Left lung (tissue), 10 donors: ENCODE data around the gene LRRC10B. TPM values are rescaled to one million over a fixed set of nuclear protein-coding genes. Genes with fewer than 3 reads are reported as not detected.

ENCODE experiments used
- ATAC-seq: fragments of 200-7000 bp; cut with Tn5 transposase; one replicate; pipeline ENCODE4 v1.9.1; 2020; ENCODE audit warnings: moderate library complexity
- DNase-seq, 4 donors: peaks; one replicate each; pipeline ENCODE4 v3.0.0-alpha.2; 2013 to 2020
- H3K27ac ChIP-seq, 2 donors: fragments of 200-600 bp; sonication (generic) in 1 of 2; one replicate each; pipeline versions ENCODE4 v1.5.0 to v1.8.0; 2020 to 2021
- H3K27me3 ChIP-seq, 2 donors: fragments of 200-600 bp; sonication (generic) in 1 of 2; one replicate each; pipeline versions ENCODE4 v1.5.0 to v1.8.0; 2020 to 2021
- H3K36me3 ChIP-seq, 2 donors: fragments of 200-600 bp; sonication (generic) in 1 of 2; one replicate each; pipeline versions ENCODE4 v1.5.0 to v1.8.0; 2020 to 2021
- H3K4me1 ChIP-seq, 2 donors: fragments of 200-600 bp; one replicate each; pipeline ENCODE4 v1.8.0; 2021
- H3K4me3 ChIP-seq, 2 donors: fragments of 200-600 bp; sonication (generic) in 1 of 2; one replicate each; pipeline versions ENCODE4 v1.5.0 to v1.8.0; 2020 to 2021; ENCODE audit warnings: mild to moderate bottlenecking in 1 of 2
- H3K9me3 ChIP-seq, 2 donors: fragments of 200-600 bp; sonication (generic) in 1 of 2; one replicate each; pipeline versions ENCODE4 v1.5.0 to v1.8.0; 2020 to 2021
- intact Hi-C, 2 donors: fragments of 100-400 bp; cut with DNase I; formaldehyde crosslinking; loops; one replicate each; pipeline versions ENCODE4 v1.11.2 to v1.14.2; 2022
- polyA plus RNA-seq, 6 donors: library from polyadenylated mRNA; unstranded; fragments of 120-200 nt; gene quantifications; one replicate each; pipeline ENCODE4 v1.2.1, GENCODE V29; 2013; ENCODE audit not compliant: insufficient read length in 6 of 6
- total RNA-seq, 2 donors: library from RNA; stranded (reverse); fragmentation: NEBNext Ultra II Directional; extraction: Animal tissue kit (Norgen Biotek cat#: 25700); gene quantifications; one replicate each; pipeline ENCODE4 v1.2.1, GENCODE V29; 2021
- TF ChIP-seq, protein P1 (sequence below), 2 donors: fragments of 200-600 bp; sonication (generic) in 1 of 2; IDR thresholded peaks; one replicate each; pipeline versions ENCODE4 v1.5.0 to v1.8.0; 2021; ENCODE audit warnings: antibody characterized with exemption in 2 of 2
- donor health status: DM: no; HTN: yes; CAD: no.
- donor health status: DM: no; HTN: no; CAD: no.

LRRC10B gene
- total and polyA plus RNA-seq, 8 donors, result 0.29 to 5.5 (median 1.9) TPM

DNA sequence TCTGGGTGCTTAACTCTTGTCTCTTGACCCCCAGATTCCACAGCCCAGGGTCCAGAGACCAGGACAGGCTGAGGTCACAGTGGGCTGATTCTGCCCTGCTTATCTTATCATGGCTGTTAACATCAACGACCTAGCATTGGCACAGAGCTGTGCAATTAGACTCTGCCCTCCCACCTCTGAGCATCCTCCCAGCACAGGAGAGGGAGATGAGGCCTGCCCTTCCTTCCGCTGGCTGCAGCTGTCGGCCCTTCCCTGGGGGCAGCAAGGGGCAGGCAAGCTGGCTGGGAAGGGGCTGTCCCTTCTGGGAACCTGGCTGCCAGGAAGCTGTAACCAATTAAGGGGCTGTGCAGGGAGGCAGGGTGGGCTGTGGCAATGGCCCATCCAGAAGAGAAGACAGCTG is 22.5 kb downstream of the LRRC10B start:
- H3K27ac ChIP-seq, result no peak overlapping the region
- no peaks in the 10 kb centered on the region for H3K27me3 ChIP-seq
- no peaks in the 10 kb centered on the region for H3K9me3 ChIP-seq
- no peak for ATAC-seq
- TF ChIP-seq, protein P1, sequence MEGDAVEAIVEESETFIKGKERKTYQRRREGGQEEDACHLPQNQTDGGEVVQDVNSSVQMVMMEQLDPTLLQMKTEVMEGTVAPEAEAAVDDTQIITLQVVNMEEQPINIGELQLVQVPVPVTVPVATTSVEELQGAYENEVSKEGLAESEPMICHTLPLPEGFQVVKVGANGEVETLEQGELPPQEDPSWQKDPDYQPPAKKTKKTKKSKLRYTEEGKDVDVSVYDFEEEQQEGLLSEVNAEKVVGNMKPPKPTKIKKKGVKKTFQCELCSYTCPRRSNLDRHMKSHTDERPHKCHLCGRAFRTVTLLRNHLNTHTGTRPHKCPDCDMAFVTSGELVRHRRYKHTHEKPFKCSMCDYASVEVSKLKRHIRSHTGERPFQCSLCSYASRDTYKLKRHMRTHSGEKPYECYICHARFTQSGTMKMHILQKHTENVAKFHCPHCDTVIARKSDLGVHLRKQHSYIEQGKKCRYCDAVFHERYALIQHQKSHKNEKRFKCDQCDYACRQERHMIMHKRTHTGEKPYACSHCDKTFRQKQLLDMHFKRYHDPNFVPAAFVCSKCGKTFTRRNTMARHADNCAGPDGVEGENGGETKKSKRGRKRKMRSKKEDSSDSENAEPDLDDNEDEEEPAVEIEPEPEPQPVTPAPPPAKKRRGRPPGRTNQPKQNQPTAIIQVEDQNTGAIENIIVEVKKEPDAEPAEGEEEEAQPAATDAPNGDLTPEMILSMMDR (IDR thresholded peaks at IDR 0.05), result no peak
- intact Hi-C loops, result no loop called here
- H3K36me3 ChIP-seq, result no peaks in the 10 kb centered on the region
- no peak overlapping the region for H3K4me3 ChIP-seq
- no peak for DNase-seq
- H3K4me1 ChIP-seq, result no peaks in the 10 kb centered on the region

- Histone ChIP-seq H3K4me3 (no peak overlapping the region), H3K27ac (no peak overlapping the region), H3K36me3 (no peaks in the 10 kb centered on the region), H3K27me3 (no peaks in the 10 kb centered on the region), H3K4me1 (no peaks in the 10 kb centered on the region), H3K9me3 (no peaks in the 10 kb centered on the region)
- intact Hi-C loops, result no loop called here
- DNase-seq (no peak), ATAC-seq (peak; percentile 65)
- TF ChIP-seq, protein P1 (IDR thresholded peaks at IDR 0.05), result peak; percentile 56 to 67
Observed at GRCh38 chr11:61532134-61533038, 23.8 kb downstream of the LRRC10B start.

- DNase-seq (no peak), ATAC-seq (no peak)
- no peak overlapping the region for H3K4me3 ChIP-seq
- no peaks in the 10 kb centered on the region for H3K9me3 ChIP-seq
- no peaks in the 10 kb centered on the region for H3K4me1 ChIP-seq
- intact Hi-C loops, result no loop called here
- no peaks in the 10 kb centered on the region for H3K36me3 ChIP-seq
- H3K27me3 ChIP-seq, result no peaks in the 10 kb centered on the region
- TF ChIP-seq, protein P1 (IDR thresholded peaks at IDR 0.05), result no peak
- H3K27ac ChIP-seq, result no peak overlapping the region
Observed at GRCh38 chr11:61533039-61533375, 24.5 kb downstream of the LRRC10B start.

- Histone ChIP-seq H3K36me3 (no peaks in the 10 kb centered on the region), H3K4me3 (no peak overlapping the region), H3K27me3 (no peaks in the 10 kb centered on the region), H3K4me1 (no peaks in the 10 kb centered on the region), H3K9me3 (no peaks in the 10 kb centered on the region), H3K27ac (no peak overlapping the region)
- DNase-seq (peak in 2 of 4 donors; percentile 19 to 62), ATAC-seq (peak; percentile 68)
- TF ChIP-seq, protein P1 (IDR thresholded peaks at IDR 0.05), result no peak
- intact Hi-C loops, result no loop called here
Observed at GRCh38 chr11:61533401-61533800, 24.9 kb downstream of the LRRC10B start.

GRCh38 chr11:61534025-61534932 is 25.7 kb downstream of the LRRC10B start:
- intact Hi-C loops, result no loop called here
- H3K27ac ChIP-seq, result no peak overlapping the region
- TF ChIP-seq, protein P1 (IDR thresholded peaks at IDR 0.05), result no peak
- H3K36me3 ChIP-seq, result no peaks in the 10 kb centered on the region
- no peaks in the 10 kb centered on the region for H3K9me3 ChIP-seq
- H3K4me1 ChIP-seq, result no peaks in the 10 kb centered on the region
- H3K27me3 ChIP-seq, result no peaks in the 10 kb centered on the region
- H3K4me3 ChIP-seq, result no peak overlapping the region
- ATAC-seq (no peak), DNase-seq (no peak)
